T47D (cell line): ENCODE measurements around the gene BRPF3.

ENCODE experiments used
- DNase-seq, 2 experiments: peaks; one replicate each; pipeline versions ENCODE4 v3.0.0 to v3.0.0-alpha.2; 2011 to 2012; ENCODE audit warnings: low read depth in 1 of 2, low spot score in 1 of 2
- JUND ChIP-seq: IDR thresholded peaks from 2 replicates; pipeline ENCODE4 v1.6.1; 2012; ENCODE audit warnings: low read depth
- in situ Hi-C: cut with HindIII; loops from 2 replicates; pipeline ENCODE4 v1.10.0; 2016; ENCODE audit warnings: low sequenced_read_pairs, low pct_unique_long_range_greater_than_20kb

Gene BRPF3

DNA sequence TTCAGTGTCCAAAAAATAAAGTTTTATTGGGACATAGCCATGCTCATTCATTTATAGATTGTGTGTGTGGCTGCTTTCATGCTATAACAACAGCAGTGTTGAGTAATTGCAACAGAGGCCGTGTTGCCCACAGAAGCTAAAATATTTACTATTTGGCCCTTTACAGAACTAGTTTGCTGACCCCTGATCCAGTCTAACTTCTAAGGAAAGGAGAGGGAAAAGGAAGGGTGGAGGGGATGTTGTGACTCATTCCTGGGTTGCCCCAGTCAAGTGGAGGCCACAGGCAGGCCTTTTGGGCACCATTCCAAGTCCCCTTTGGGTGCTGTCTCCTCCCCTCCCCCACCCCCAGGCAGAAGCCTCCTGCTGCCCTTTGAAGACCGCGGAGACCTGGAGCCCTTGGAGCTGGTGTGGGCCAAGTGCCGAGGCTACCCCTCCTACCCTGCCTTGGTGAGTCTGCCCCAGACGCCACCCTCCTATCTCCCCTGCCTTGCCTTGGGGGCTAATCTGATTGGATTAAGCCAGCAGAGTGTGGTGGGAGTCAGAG is 28.4 kb downstream of the BRPF3 start:
- no peak for TF ChIP-seq JUND
- in situ Hi-C loops, result no loop called here
- no peak for DNase-seq

DNA sequence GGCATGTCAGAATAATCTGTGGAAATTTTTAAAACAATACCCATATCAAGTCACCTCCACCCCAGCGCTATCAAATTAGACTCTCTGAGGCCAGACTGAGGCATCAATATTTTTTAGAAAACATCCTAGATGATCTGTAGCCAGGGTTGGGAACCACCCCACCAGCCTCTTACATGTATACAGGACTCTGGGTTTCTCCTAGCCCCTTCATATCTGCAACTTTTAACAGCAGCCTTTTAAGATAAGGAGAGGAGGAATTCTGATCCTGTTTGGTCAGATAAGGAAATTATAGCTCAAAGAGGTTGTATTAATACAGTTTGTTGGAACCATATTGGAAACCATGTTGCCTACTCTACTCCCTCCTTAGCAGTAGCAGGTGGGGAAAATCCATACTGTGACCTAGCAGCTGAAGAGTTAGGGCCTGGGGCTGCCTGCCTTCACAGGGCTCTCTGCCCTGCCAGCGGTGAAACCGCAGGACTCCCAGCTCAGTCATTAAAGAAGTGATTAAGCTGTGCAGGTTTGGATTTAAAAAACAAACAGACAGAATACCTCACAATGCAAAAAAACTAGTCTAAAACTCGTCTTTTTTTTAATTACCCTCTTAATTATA is 30.0 kb downstream of the BRPF3 start:
- no peak for TF ChIP-seq JUND
- in situ Hi-C loops, result no loop called here
- DNase-seq, result no peak

DNA sequence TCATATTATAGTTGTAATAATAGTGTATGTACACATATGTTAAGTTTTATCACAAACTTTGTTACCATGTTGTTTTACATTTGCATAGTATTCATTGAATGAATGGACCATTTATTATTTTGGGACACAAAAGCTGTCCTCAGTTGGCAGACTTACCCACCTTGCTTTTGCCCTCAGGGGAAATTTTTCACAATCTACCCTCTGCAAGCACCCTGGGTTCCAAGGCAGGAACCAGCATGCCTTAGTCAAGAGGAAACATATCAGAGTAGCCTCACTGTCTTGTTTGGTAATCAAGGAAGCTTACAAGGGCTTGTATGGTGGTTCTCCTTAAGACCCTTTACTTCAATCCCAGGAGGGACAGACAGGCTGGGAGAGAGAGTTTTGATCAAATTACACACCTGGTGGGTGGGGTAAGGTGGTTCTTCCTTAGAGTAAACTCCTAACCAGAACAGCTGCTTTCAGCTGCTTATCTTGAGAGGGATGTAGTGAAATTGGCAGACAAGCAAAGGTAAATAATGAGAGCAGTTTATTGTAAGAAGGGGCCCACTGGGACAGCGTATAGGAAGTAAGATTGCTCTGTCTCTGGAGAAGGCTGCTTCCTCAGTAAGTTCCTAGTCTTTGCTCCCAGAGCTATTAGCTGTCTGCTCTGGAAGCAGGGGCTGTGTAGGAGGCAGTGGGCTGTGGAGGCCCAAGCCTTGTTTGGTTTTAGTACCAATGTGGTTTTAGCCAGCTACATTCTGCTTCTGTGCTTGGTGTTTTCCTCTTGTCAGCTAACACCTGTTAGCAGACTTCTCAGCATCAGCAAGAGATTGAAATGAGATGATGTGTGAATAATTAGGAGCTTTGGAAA is 31.1 kb downstream of the BRPF3 start:
- in situ Hi-C loops, result no loop called here
- peak in 1 of 2 experiments; percentile 24 for DNase-seq
- no peak for TF ChIP-seq JUND

DNA sequence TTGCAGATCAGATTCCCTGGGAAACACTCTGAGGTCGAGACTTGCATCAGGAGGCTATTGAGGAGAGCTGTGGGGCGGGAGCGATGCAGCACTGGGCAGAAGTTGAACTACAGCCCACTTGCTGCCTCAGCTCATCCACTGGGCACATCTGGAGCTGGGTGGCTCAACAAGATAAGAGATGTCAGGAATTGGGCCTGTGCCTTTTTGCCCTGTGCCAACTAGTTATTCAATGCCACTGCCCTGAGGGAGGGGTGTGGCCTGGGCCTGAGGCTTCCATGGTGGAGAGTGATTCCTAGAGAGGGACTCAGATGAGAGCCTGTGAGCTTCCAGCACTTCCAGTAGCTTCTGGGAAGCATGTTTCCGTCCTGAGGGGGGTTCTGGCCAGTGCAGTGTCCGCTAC is 32.7 kb downstream of the BRPF3 start:
- in situ Hi-C loops, result no loop called here
- DNase-seq, result no peak
- no peak for TF ChIP-seq JUND

DNA sequence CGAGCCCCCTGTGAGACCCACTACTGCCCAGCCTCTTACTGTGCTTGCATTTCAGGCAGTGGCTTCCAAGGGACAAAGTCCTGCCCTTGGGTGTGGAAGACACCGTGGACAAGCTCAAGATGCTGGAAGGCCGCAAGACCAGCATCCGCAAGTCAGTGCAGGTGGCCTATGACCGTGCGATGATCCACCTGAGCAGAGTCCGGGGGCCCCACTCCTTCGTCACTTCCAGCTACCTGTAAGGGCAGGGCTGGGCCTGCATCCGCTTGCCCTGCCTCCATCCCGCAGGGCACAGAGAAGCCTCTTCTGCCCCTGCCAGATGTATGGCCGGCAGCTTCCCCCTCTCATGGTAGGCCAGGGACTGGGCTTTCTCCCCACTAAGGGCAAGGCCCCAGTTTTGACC is 33.8 kb downstream of the BRPF3 start:
- TF ChIP-seq JUND, result no peak
- DNase-seq, result no peak
- in situ Hi-C loops, result no loop called here

DNA sequence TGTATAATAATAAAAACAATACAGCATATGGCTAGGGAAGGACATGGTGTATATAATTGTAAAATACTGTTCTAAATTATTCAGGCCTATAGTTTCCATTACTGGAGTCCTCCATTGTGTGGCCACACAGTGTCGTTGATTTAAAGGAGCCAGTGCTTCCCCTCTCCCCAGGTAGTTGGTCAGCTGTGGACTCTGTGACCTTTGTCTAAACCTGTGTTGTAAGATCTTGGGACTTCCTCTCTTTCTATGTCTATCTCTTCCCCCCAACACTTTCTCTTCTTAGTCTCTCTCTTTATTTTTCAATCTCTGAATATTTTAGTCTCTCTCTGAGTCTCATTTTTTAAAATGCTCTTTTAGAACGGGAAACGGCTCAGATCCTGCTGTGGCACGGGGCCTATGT is 35.6 kb downstream of the BRPF3 start:
- DNase-seq, result no peak
- TF ChIP-seq JUND, result no peak

DNA sequence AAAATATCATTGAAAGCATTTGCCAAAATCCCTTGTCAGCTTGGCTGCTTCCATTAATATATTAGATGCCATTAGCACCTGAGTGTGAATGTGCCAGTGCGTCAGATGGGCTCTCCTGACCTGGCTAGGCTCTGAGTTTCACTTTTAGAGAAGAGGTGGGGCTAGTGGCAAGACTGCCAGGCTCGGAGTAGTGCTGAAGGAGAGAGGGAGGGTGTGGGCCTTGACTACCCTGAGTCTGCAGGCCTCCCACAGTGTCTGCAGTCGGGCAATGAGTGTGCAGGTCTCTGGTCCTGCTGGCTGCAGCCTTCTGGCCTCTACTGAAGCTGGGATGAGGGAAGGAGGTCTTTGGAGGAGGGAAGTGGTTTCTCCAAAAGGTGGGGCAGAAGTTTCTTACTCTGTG is 38.8 kb downstream of the BRPF3 start:
- in situ Hi-C loops, result no loop called here
- no peak for TF ChIP-seq JUND
- DNase-seq, result no peak

More for the DNA sequence above, 35.6 kb downstream of the BRPF3 start:
- in situ Hi-C loops, result no loop called here

DNA sequence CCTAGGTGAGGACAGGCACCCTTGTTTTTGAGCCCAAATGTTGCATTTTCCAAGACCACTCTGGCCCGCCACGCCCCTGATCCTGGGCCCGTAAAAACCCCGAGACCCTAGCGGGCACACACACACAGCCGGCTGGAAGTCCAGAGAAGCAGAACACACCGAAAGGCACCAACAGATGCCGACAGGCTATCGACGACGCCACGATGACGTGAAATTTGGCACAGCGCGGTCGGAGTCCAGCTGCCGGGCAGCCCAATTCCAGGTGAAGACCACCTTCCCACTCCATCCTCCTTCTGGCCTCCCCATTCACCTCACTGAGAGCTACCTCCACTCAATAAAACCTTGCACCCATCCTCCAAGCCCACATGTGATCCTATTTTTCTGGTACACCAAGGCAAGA is 39.3 kb downstream of the BRPF3 start:
- in situ Hi-C loops, result no loop called here
- TF ChIP-seq JUND, result no peak
- DNase-seq, result no peak

DNA sequence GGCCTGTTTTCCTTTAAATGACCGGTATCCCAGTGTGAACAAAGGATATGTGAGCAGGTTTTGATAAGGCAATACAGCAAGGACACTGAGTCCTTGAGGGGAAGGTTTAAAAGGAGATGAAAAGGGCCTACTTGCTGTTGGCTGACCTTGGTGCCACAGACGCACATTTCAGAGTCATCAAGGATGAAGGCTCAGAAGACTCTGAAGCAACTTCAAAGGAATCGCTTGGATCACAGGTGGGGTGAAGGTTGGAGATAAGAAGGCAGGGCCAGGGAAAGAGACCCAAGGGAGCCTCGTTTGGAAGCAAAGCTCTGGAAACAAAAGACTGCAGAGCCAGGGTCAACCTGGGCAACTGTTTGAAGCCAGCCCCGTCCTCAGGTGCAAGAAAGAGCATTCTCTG is 43.2 kb downstream of the BRPF3 start:
- no peak for DNase-seq
- TF ChIP-seq JUND, result no peak
- in situ Hi-C loops, result no loop called here

DNA sequence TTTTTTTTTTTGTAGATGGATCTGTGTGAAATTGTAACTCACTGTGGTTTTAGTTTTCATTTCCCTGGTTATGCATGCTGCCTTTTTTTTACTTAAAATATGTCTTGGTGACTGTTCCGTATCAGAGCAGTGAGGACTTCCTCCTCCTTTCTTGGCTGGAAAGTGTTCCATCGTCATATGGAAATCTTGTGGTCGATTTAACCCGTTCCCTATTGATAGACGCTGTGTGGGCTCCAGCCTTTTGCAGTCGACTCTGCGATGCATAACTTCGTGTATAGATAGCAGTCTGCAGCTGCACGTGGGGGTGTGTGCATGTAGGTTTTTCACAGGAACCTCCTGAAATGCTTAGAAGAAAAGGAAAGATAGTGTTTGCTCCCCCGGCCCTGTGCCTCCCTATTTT is 45.2 kb downstream of the BRPF3 start:
- in situ Hi-C loops, result no loop called here
- no peak for DNase-seq
- no peak for TF ChIP-seq JUND

DNA sequence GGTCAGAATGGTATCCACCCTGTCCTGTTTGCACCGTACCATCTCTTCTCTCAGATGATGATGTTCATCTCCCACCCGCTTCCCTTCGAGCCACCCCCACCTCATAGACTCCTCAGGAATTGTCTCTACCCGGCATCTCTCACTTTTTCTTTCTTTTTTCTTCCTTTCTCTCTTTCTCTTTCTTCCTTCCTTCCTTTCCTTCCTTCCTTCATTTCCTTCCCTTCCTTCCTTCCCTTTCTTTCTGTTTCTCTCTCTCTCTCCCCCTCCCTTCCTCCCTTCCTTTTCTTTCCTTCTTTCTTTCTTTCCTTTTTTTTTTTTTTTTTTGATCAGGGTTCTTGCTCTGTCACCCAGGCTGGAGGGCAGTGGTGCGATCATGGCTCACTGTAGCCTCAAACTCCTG is 45.6 kb downstream of the BRPF3 start:
- DNase-seq, result no peak
- TF ChIP-seq JUND, result no peak
- in situ Hi-C loops, result no loop called here

DNA sequence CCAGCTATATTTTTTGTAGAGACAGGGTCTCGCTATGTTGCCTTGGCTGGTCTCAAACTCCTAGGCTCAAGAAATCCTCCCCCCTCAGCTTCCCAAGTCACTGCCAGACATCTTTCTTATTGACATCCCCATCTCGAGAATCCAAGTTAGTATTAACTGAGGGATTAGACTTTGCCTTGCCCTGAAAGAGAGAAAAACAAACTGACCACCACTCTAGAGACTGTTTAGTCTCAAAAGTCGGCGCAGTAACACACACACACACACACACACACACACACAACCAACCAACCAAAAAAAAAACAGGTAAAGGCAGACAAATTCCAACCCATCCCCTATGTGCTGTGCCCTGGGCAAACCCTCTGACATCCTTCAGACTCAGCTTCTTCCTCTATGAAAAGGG is 46.1 kb downstream of the BRPF3 start:
- no peak for DNase-seq
- in situ Hi-C loops, result no loop called here
- TF ChIP-seq JUND, result no peak

DNA sequence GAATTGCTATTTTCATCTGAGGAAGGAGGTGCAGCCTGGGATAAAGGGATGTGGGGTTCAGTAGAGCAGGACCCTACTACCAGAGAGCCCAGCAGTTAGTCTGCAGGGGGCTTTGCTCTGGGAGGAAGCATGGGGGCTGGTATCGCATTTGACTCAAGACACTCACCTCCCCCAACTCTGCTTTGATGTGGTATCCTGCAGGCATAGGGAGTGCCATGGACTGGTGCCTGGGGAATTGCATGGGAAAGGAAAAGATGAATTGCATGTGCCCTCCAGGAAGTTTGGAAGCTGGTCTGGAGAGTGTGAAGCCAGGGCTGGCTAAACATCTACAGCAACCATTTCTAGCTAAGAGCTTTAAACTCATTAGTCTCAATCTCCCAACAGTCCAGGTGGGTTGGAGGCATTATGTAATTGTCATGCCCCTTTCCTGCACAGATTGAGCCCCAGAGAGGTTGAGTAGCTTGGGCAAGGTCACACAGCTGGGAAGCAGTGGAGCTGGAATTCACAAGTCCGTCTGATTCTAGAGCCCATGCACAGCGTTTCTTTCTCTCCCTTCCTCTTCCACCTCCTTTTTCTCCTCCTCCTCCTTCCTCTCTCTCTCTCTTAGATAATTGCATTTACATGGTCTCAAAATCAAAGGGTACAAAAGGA is 47.1 kb downstream of the BRPF3 start:
- in situ Hi-C loops, result no loop called here
- no peak for DNase-seq
- no peak for TF ChIP-seq JUND
